ENCODE data around the gene ZNF205. TPM values are rescaled to one million over a fixed set of nuclear protein-coding genes. Genes with fewer than 3 reads are reported as not detected.

The ZNF205 gene
- total RNA-seq, 4 donors from 2014 or later = 7.1 to 16.1 (median 9.7) TPM

- DNase-seq (ENCODE audit: low spot score) (peak; percentile 86), ATAC-seq (ENCODE audit: low FRiP score) (peak; percentile 49)
- TF ChIP-seq CTCF (IDR thresholded peaks at IDR 0.05) = no peak
These were observed 40.0 kb downstream of the ZNF205 start for GRCh38 chr16:3152277-3152990.

GRCh38 chr16:3152991-3153368, 40.6 kb downstream of the ZNF205 start:
- DNase-seq (ENCODE audit: low spot score) = no peak
- TF ChIP-seq CTCF (IDR thresholded peaks at IDR 0.05) = no peak
- no peak for ATAC-seq (ENCODE audit: low FRiP score)

- TF ChIP-seq CTCF (IDR thresholded peaks at IDR 0.05) = no peak
- DNase-seq (ENCODE audit: low spot score) (no peak), ATAC-seq (ENCODE audit: low FRiP score) (no peak)
These were observed 42.8 kb downstream of the ZNF205 start for GRCh38 chr16:3155181-3155580.

GRCh38 chr16:3155972-3156371, 43.6 kb downstream of the ZNF205 start:
- ATAC-seq (ENCODE audit: low FRiP score) = no peak
- DNase-seq (ENCODE audit: low spot score) = no peak

GRCh38 chr16:3157229-3158025, 45.0 kb downstream of the ZNF205 start:
- no peak for TF ChIP-seq CTCF (IDR thresholded peaks at IDR 0.05)
- ATAC-seq (ENCODE audit: low FRiP score) (peak; percentile 29), DNase-seq (ENCODE audit: low spot score) (peak; percentile 56)

More at GRCh38 chr16:3155972-3156371, 43.6 kb downstream of the ZNF205 start:
- no peak for TF ChIP-seq CTCF (IDR thresholded peaks at IDR 0.05)

- TF ChIP-seq CTCF (IDR thresholded peaks at IDR 0.05) = no peak
- ATAC-seq (ENCODE audit: low FRiP score) = peak; percentile 30
- no peak for DNase-seq (ENCODE audit: low spot score)
These were observed 45.7 kb downstream of the ZNF205 start for GRCh38 chr16:3158026-3158509.

Data from omental fat pad (tissue), 4 donors.